Lower lobe of right lung (tissue), 2 donors: ENCODE data around the gene PSMD13. TPM values are rescaled to one million over a fixed set of nuclear protein-coding genes. Genes with fewer than 3 reads are reported as not detected.

Experiments used
- ATAC-seq, 2 donors: fragments of 200-7000 bp; cut with Tn5 transposase; one replicate each; pipeline ENCODE4 v1.9.1; 2020 to 2022; ENCODE audit warnings: mild to moderate bottlenecking in 2 of 2, moderate library complexity in 2 of 2
- DNase-seq: peaks from one replicate; pipeline ENCODE4 v3.0.0-alpha.2; 2020
- H3K27ac ChIP-seq: fragments of 200-600 bp; one replicate; pipeline ENCODE4 v1.8.0; 2022
- H3K27me3 ChIP-seq: fragments of 200-600 bp; one replicate; pipeline ENCODE4 v1.8.0; 2022; ENCODE audit warnings: low read depth
- H3K36me3 ChIP-seq: fragments of 200-600 bp; one replicate; pipeline ENCODE4 v1.8.0; 2022; ENCODE audit warnings: mild to moderate bottlenecking
- H3K4me1 ChIP-seq: fragments of 200-600 bp; one replicate; pipeline ENCODE4 v1.8.0; 2022
- H3K4me3 ChIP-seq: fragments of 200-600 bp; one replicate; pipeline ENCODE4 v1.8.0; 2022; ENCODE audit warnings: mild to moderate bottlenecking
- H3K9me3 ChIP-seq: fragments of 200-600 bp; one replicate; pipeline ENCODE4 v1.8.0; 2022
- CTCF ChIP-seq: fragments of 200-600 bp; IDR thresholded peaks from one replicate; pipeline ENCODE4 v1.8.0; 2022; ENCODE audit warnings: antibody characterized with exemption, mild to moderate bottlenecking
- intact Hi-C: fragments of 100-400 bp; cut with DNase I; formaldehyde crosslinking; loops from one replicate; pipeline ENCODE4 v1.11.0; 2022
- total RNA-seq: library from RNA; stranded (reverse); fragmentation: NEBNext Ultra II Directional; extraction: Animal tissue kit (Norgen Biotek cat#: 25700); gene quantifications from one replicate; pipeline ENCODE4 v1.2.1, GENCODE V29; 2021
- donor health status: DM: no; HTN: yes; CAD: no; lungs with severe emphysema.

PSMD13 gene
- total RNA-seq, 1 donor from 2014 or later: 89.5 TPM

- TF ChIP-seq CTCF: no peak
- H3K27me3 ChIP-seq: no peaks in the 10 kb centered on the region
- H3K4me1 ChIP-seq: peaks cover 5% of the 10 kb centered on the region
- H3K9me3 ChIP-seq: no peaks in the 10 kb centered on the region
- no peak overlapping the region for H3K4me3 ChIP-seq
- DNase-seq (no peak), ATAC-seq (peak; percentile 84 to 95)
- intact Hi-C loops: no loop called here
- peaks cover 32% of the 10 kb centered on the region for H3K36me3 ChIP-seq
- peak overlapping the region; percentile 47 for H3K27ac ChIP-seq
Measured at GRCh38 chr11:225734-226453, 10.9 kb upstream of the PSMD13 start.

DNA sequence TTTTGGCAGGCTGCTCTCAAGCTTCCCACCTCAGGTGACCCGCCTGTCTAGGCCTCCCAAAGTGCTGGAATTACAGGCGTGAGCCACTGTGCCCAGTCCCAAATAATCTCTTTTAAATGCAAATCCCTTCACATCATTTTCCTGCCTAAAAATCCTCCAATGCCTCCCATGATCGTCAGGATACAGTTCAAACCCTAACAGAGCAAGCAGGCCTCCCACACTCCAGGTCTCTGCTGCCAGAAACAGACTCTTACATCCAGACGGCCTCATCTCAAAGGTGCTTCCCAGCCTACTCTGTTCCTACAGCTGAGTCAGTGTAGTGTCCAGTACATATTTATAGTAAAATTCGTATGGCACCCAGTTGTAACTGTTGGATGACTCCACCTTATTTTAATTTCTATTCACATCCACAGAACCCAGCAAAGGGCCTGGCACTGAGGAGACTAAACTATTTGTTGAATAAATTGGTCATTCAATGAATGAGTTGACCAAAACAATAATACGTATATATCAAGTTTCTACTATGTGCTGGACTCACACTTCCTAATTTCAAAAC, 8.9 kb upstream of the PSMD13 start:
- ATAC-seq: no peak
- intact Hi-C loops: no loop called here
- no peaks in the 10 kb centered on the region for H3K9me3 ChIP-seq

GRCh38 chr11:230431-230830, 6.3 kb upstream of the PSMD13 start:
- Histone ChIP-seq H3K36me3 (peaks cover 21% of the 10 kb centered on the region), H3K27me3 (no peaks in the 10 kb centered on the region), H3K4me1 (peaks cover 14% of the 10 kb centered on the region), H3K27ac (no peak overlapping the region), H3K4me3 (no peak overlapping the region), H3K9me3 (no peaks in the 10 kb centered on the region)
- DNase-seq: no peak
- intact Hi-C loops: no loop called here
- no peak for ATAC-seq
- TF ChIP-seq CTCF: no peak

More for the DNA sequence above, 8.9 kb upstream of the PSMD13 start:
- Histone ChIP-seq H3K36me3 (peaks cover 21% of the 10 kb centered on the region), H3K4me1 (peaks cover 5% of the 10 kb centered on the region), H3K27me3 (no peaks in the 10 kb centered on the region), H3K4me3 (no peak overlapping the region), H3K27ac (no peak overlapping the region)
- TF ChIP-seq CTCF: no peak
- no peak for DNase-seq

GRCh38 chr11:232783-233565, 3.8 kb upstream of the PSMD13 start:
- Histone ChIP-seq H3K9me3 (no peaks in the 10 kb centered on the region), H3K4me1 (peaks cover 18% of the 10 kb centered on the region), H3K4me3 (no peak overlapping the region), H3K27me3 (no peaks in the 10 kb centered on the region), H3K27ac (no peak overlapping the region), H3K36me3 (peaks cover 21% of the 10 kb centered on the region)
- DNase-seq (no peak), ATAC-seq (no peak)
- intact Hi-C loops: no loop called here
- TF ChIP-seq CTCF: no peak

- peak overlapping the region; percentile 96 for H3K27ac ChIP-seq
- intact Hi-C loops: no loop called here
- ATAC-seq (no peak), DNase-seq (no peak)
- H3K9me3 ChIP-seq: no peaks in the 10 kb centered on the region
- H3K4me3 ChIP-seq: peak overlapping the region; percentile 94
- H3K27me3 ChIP-seq: no peaks in the 10 kb centered on the region
- peaks cover 20% of the 10 kb centered on the region for H3K36me3 ChIP-seq
- H3K4me1 ChIP-seq: peaks cover 27% of the 10 kb centered on the region
- TF ChIP-seq CTCF: no peak
Measured at GRCh38 chr11:235180-235579, 1.6 kb upstream of the PSMD13 start.
